Effector CD4-positive, alpha-beta T cell (primary cell): ENCODE measurements around the gene LMCD1.

Experiments
- DNase-seq: peaks from one replicate; pipeline ENCODE4 v3.0.0-alpha.2; 2020

LMCD1 gene

DNA sequence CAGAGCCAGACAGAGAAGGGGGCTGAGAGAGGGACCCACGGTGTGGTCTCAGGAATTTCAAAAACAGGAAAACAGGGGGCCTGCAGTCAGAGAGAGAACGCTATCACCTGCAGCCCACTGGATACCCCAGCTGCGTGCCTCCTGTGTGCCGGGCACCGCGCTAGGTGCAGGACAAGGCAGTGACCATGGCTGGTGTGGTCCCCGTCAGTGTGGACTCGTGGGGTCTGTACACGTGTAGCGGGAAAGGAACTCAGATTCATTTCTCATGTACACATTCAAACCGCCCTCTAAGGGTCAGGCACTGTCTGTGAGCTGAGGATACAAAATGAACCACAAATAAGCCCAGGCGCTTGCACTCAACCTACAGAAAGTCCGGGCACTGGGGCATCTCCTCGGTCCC is 122.1 kb downstream of the LMCD1 start:
- DNase-seq, result no peak
